EL (cell line): ENCODE measurements around the gene EFNB2.

Experiments used
- DNase-seq: peaks from one replicate; pipeline ENCODE4 v3.0.0-alpha.2; 2016

Gene EFNB2

GRCh38 chr13:106535552-106536243 is at the start of gene EFNB2:
Gene EFNB2, minus strand, starts transcription at chr13:106535662. Its CDS starts 698 bp downstream, at chr13:106534964.
- peak; percentile 93 for DNase-seq

- DNase-seq, result no peak
Observed at GRCh38 chr13:106581225-106581624, 45.8 kb upstream of the EFNB2 start.

GRCh38 chr13:106575896-106576295 is 40.4 kb upstream of the EFNB2 start:
- no peak for DNase-seq

- peak; percentile 34 for DNase-seq
Observed at GRCh38 chr13:106573868-106574267, 38.4 kb upstream of the EFNB2 start.

- peak; percentile 74 for DNase-seq
Observed at GRCh38 chr13:106573284-106573846, 37.9 kb upstream of the EFNB2 start.

GRCh38 chr13:106570299-106570852 is 34.9 kb upstream of the EFNB2 start:
- peak; percentile 74 for DNase-seq

GRCh38 chr13:106569233-106570095 is 34.0 kb upstream of the EFNB2 start:
- no peak for DNase-seq

- DNase-seq, result no peak
Observed at GRCh38 chr13:106568299-106569003, 33.0 kb upstream of the EFNB2 start.

- peak; percentile 91 for DNase-seq
Observed at GRCh38 chr13:106567474-106568298, 32.2 kb upstream of the EFNB2 start, which contains the start of gene ARGLU1. Gene ARGLU1, minus strand, starts transcription at chr13:106568137. Its CDS starts 218 bp downstream, at chr13:106567919.

GRCh38 chr13:106566641-106567473 is 31.4 kb upstream of the EFNB2 start:
- peak; percentile 71 for DNase-seq

GRCh38 chr13:106565127-106565775 is 29.8 kb upstream of the EFNB2 start:
- DNase-seq, result no peak

GRCh38 chr13:106562301-106562700 is 26.8 kb upstream of the EFNB2 start:
- no peak for DNase-seq

- no peak for DNase-seq
Observed at GRCh38 chr13:106561551-106562170, 26.2 kb upstream of the EFNB2 start.

- no peak for DNase-seq
Observed at GRCh38 chr13:106560821-106561220, 25.4 kb upstream of the EFNB2 start.

- DNase-seq, result no peak
Observed at GRCh38 chr13:106558527-106558926, 23.1 kb upstream of the EFNB2 start.

- peak; percentile 50 for DNase-seq
Observed at GRCh38 chr13:106555631-106556328, 20.3 kb upstream of the EFNB2 start.

- no peak for DNase-seq
Observed at GRCh38 chr13:106551751-106552150, 16.3 kb upstream of the EFNB2 start.

GRCh38 chr13:106551350-106551749 is 15.9 kb upstream of the EFNB2 start:
- DNase-seq, result no peak

- DNase-seq, result no peak
Observed at GRCh38 chr13:106550570-106551135, 15.2 kb upstream of the EFNB2 start.
